Thymus (tissue), 14 donors: Measurements from ENCODE around the gene RAC2. TPM values are rescaled to one million over a fixed set of nuclear protein-coding genes. Genes with fewer than 3 reads are reported as not detected.

Experiments used
- DNase-seq, 9 donors: peaks; one replicate each; pipeline ENCODE4 v3.0.0-alpha.2; 2013; ENCODE audit warnings: low spot score in 9 of 9, low read depth in 6 of 9, missing footprints in 1 of 9
- H3K27ac ChIP-seq, 2 donors: one replicate each; pipeline ENCODE4 v1.5.1; 2013; ENCODE audit warnings: control low read depth in 1 of 2, low read depth in 1 of 2, low read length in 1 of 2, mild to moderate bottlenecking in 1 of 2, moderate library complexity in 1 of 2
- H3K27me3 ChIP-seq, 2 donors: one replicate each; pipeline ENCODE4 v1.5.1; 2013; ENCODE audit warnings: low read length in 1 of 2; ENCODE audit not compliant: control insufficient read depth in 2 of 2, insufficient read depth in 1 of 2
- H3K36me3 ChIP-seq, 2 donors: one replicate each; pipeline ENCODE4 v1.5.1; 2013; ENCODE audit warnings: low read length in 1 of 2, mild to moderate bottlenecking in 1 of 2, moderate library complexity in 1 of 2; ENCODE audit not compliant: control insufficient read depth in 2 of 2, insufficient read depth in 2 of 2
- H3K4me1 ChIP-seq, 2 donors: one replicate each; pipeline ENCODE4 v1.5.1; 2013; ENCODE audit warnings: low read length in 2 of 2; ENCODE audit not compliant: control insufficient read depth in 2 of 2, insufficient read depth in 2 of 2
- H3K4me3 ChIP-seq, 2 donors: one replicate each; pipeline ENCODE4 v1.5.1; 2013; ENCODE audit warnings: low read length in 2 of 2, control low read depth in 1 of 2, mild to moderate bottlenecking in 1 of 2
- H3K9me3 ChIP-seq, 2 donors: one replicate each; pipeline ENCODE4 v1.5.1; 2013; ENCODE audit warnings: low read length in 1 of 2, mild to moderate bottlenecking in 1 of 2; ENCODE audit not compliant: control insufficient read depth in 2 of 2, insufficient read depth in 1 of 2
- WGBS: extraction: QIAGEN DNeasy Blood & Tissue Kit; methylation state at CpG from one replicate; pipeline ENCODE4 v1.1.7; 2013; 5-methylcytosine and 5-hydroxymethylcytosine counted together
- long read RNA-seq, 10 donors: transcript quantifications; one replicate each; lab custom pipeline, GENCODE V29; 2026
- polyA plus RNA-seq: library from polyadenylated mRNA; stranded (reverse); fragments of 200-250 nt; gene quantifications from one replicate; pipeline ENCODE4 v1.2.3, GENCODE V29; 2013
- total RNA-seq: library from RNA; stranded (reverse); fragments of 120-200 nt; gene quantifications from one replicate; pipeline ENCODE4 v1.2.4, GENCODE V29; 2013
- donor health status: healthy.

Gene RAC2
- total RNA-seq (149 TPM), polyA plus RNA-seq (206 TPM)
- long read RNA-seq, donor 1, transcript RAC2-201 (7 exons, 1,482 nt) = major isoform, 18 of 20 reads
- long read RNA-seq, donor 1, partial matches to known transcripts = 0 of 20 reads
- long read RNA-seq, donor 1, other reads (novel, unspliced or antisense) = 0 of 20 reads
- long read RNA-seq, donor 2, transcript RAC2-201 (7 exons, 1,482 nt) = major isoform, 198 of 299 reads
- long read RNA-seq, donor 2, transcript RAC2-206 (3 exons, 752 nt) = minor isoform, 6 of 299 reads
- long read RNA-seq, donor 2, transcript RAC2-207 (3 exons, 480 nt) = minor isoform, 23 of 299 reads
- long read RNA-seq, donor 2, partial matches to known transcripts = 72 of 299 reads
- long read RNA-seq, donor 2, other reads (novel, unspliced or antisense) = 0 of 299 reads
- long read RNA-seq, donor 3, transcript RAC2-206 (3 exons, 752 nt) = minor isoform, 13 of 258 reads
- long read RNA-seq, donor 3, transcript RAC2-201 (7 exons, 1,482 nt) = major isoform, 191 of 258 reads
- long read RNA-seq, donor 3, transcript RAC2-207 (3 exons, 480 nt) = minor isoform, 14 of 258 reads
- long read RNA-seq, donor 3, partial matches to known transcripts = 38 of 258 reads
- long read RNA-seq, donor 3, other reads (novel, unspliced or antisense) = 0 of 258 reads
- long read RNA-seq, donor 4, transcript RAC2-201 (7 exons, 1,482 nt) = major isoform, 71 of 118 reads
- long read RNA-seq, donor 4, transcript RAC2-207 (3 exons, 480 nt) = minor isoform, 8 of 118 reads
- long read RNA-seq, donor 4, partial matches to known transcripts = 37 of 118 reads
- long read RNA-seq, donor 4, other reads (novel, unspliced or antisense) = 0 of 118 reads
- long read RNA-seq, donor 5, transcript RAC2-201 (7 exons, 1,482 nt) = major isoform, 211 of 305 reads
- long read RNA-seq, donor 5, transcript RAC2-206 (3 exons, 752 nt) = minor isoform, 21 of 305 reads
- long read RNA-seq, donor 5, transcript RAC2-207 (3 exons, 480 nt) = minor isoform, 12 of 305 reads
- long read RNA-seq, donor 5, partial matches to known transcripts = 56 of 305 reads
- long read RNA-seq, donor 5, other reads (novel, unspliced or antisense) = 5 of 305 reads
- long read RNA-seq, donor 6, transcript RAC2-201 (7 exons, 1,482 nt) = major isoform, 100 of 141 reads
- long read RNA-seq, donor 6, transcript RAC2-207 (3 exons, 480 nt) = minor isoform, 10 of 141 reads
- long read RNA-seq, donor 6, partial matches to known transcripts = 27 of 141 reads
- long read RNA-seq, donor 6, other reads (novel, unspliced or antisense) = 0 of 141 reads
- long read RNA-seq, donor 7, transcript RAC2-206 (3 exons, 752 nt) = minor isoform, 15 of 222 reads
- long read RNA-seq, donor 7, transcript RAC2-207 (3 exons, 480 nt) = minor isoform, 15 of 222 reads
- long read RNA-seq, donor 7, transcript RAC2-201 (7 exons, 1,482 nt) = major isoform, 151 of 222 reads
- long read RNA-seq, donor 7, partial matches to known transcripts = 40 of 222 reads
- long read RNA-seq, donor 7, other reads (novel, unspliced or antisense) = 0 of 222 reads
- long read RNA-seq, donor 8, transcript RAC2-207 (3 exons, 480 nt) = minor isoform, 9 of 97 reads
- long read RNA-seq, donor 8, transcript RAC2-201 (7 exons, 1,482 nt) = major isoform, 62 of 97 reads
- long read RNA-seq, donor 8, partial matches to known transcripts = 22 of 97 reads
- long read RNA-seq, donor 8, other reads (novel, unspliced or antisense) = 0 of 97 reads
- long read RNA-seq, donor 9, transcript RAC2-207 (3 exons, 480 nt) = minor isoform, 13 of 121 reads
- long read RNA-seq, donor 9, transcript RAC2-201 (7 exons, 1,482 nt) = major isoform, 91 of 121 reads
- long read RNA-seq, donor 9, transcript RAC2-206 (3 exons, 752 nt) = minor isoform, 5 of 121 reads
- long read RNA-seq, donor 9, partial matches to known transcripts = 11 of 121 reads
- long read RNA-seq, donor 9, other reads (novel, unspliced or antisense) = 0 of 121 reads
- long read RNA-seq, donor 10, transcript RAC2-207 (3 exons, 480 nt) = minor isoform, 9 of 173 reads
- long read RNA-seq, donor 10, transcript RAC2-206 (3 exons, 752 nt) = minor isoform, 8 of 173 reads
- long read RNA-seq, donor 10, transcript RAC2-201 (7 exons, 1,482 nt) = major isoform, 90 of 173 reads
- long read RNA-seq, donor 10, partial matches to known transcripts = 65 of 173 reads
- long read RNA-seq, donor 10, other reads (novel, unspliced or antisense) = 0 of 173 reads

DNA sequence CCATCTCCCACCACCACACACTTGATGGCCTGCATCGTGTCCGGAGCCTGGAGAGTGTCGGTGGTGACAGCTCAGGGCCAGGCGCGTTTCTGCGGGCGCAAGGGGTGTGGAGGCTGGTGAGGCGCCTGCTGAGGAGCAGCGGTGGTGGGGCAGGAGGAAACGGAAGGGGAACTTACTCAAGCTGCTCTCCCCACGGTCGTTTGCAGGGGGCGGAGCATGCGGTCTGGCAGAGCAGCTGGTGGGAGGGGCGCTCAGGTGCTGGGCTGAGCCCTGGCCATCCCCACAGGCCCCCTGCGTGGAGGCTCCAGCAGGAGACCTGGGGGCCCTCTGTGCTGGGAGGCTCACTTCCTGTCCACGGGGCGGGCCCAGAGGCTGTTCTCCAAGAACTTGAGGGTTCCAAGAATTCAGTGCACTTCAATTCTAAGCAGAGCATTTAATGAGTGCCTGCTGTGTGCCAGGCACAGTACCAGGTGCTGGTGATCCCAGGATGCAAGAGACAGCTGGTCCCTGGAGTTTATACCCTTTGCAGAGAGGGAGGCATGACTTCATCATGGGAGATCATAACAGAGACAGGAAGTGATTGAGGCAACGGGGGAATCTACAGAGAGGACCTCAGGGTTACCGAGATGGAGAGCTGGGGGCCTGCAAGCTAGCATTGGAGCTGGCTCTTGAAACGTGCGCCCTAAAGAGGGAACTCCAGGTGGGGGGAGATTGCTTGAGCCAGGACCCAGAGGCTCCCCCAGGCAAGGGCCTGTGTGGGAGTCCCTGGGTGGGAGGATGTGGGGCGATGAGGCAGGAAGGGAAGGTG, at the start of gene RAC2:
TSS of gene RAC2 (minus strand) at position 156 of the 808 bp plus-strand sequence. CDS start at position 35, 121 bp downstream.
- Histone ChIP-seq H3K27ac (peak within 1 kb of the TSS; percentile 83 to 96), H3K4me1 (peaks cover 32 to 60% of the 10 kb centered on the region in 2 donors), H3K36me3 (peaks cover 27 to 34% of the 10 kb centered on the region in 2 donors), H3K9me3 (peaks cover 0 to 3% of the 10 kb centered on the region in 2 donors), H3K4me3 (peak within 1 kb of the TSS; percentile 90 to 98), H3K27me3 (peaks cover 0 to 3% of the 10 kb centered on the region in 2 donors)
- DNase-seq = peak in 7 of 9 donors; percentile 69 to 96 (median 90)
- 3% methylated on average over 23 of the region's 23 CpGs for WGBS

DNA sequence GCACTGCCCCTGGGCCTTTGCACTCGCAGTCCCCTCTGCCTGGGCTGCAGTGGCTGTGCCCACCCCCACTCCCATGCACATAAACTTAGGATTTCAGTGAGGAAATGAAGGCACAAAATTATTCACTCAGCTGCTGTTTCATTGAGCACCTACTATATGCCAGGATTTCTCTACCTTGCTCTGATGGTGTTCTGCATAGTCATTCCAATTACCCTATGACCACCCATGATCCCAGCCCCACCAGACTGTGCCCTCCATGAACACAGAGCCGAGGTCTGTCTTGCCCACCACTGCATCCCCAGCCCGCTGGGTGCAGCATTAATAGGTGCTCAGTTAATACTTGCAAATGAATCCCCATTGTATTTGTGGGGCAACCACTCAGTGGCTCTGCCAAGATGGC, 49.1 kb upstream of the RAC2 start:
- H3K36me3 ChIP-seq = peaks cover 36 to 50% of the 10 kb centered on the region in 2 donors
- peak overlapping the region in 1 of 2 donors; percentile 11 for H3K27ac ChIP-seq
- DNase-seq = no peak
- WGBS = 99% methylated on average over 3 of the region's 3 CpGs
- no peaks in the 10 kb centered on the region for H3K27me3 ChIP-seq
- H3K9me3 ChIP-seq = peaks cover 0 to 25% of the 10 kb centered on the region in 2 donors
- peaks cover 23 to 59% of the 10 kb centered on the region in 2 donors for H3K4me1 ChIP-seq
- H3K4me3 ChIP-seq = no peak overlapping the region

DNA sequence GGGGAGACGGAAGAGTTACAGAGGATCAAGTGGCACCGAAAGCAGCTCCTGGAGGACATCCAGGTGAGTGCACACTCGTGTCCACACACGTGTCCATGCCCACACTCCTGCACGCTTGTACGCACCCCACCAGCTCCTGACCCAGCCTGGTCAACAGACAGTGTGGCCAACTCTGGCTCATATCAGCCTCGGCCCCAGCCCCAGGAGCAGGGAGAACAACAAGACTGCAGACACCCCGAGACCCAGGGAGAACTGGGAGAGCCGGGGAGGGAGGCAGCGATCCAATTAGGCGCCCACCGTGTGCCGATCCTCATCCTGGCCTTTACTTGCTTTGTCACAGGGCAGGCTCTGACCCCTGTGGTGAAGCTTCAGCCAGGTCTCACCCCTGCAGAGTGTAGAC, 48.6 kb upstream of the RAC2 start:
- Histone ChIP-seq H3K9me3 (peaks cover 0 to 25% of the 10 kb centered on the region in 2 donors), H3K36me3 (peaks cover 36 to 49% of the 10 kb centered on the region in 2 donors), H3K4me3 (no peak overlapping the region), H3K27ac (no peak overlapping the region), H3K4me1 (peaks cover 24 to 58% of the 10 kb centered on the region in 2 donors), H3K27me3 (no peaks in the 10 kb centered on the region)
- no peak for DNase-seq
- WGBS = 93% methylated on average over 13 of the region's 13 CpGs

DNA sequence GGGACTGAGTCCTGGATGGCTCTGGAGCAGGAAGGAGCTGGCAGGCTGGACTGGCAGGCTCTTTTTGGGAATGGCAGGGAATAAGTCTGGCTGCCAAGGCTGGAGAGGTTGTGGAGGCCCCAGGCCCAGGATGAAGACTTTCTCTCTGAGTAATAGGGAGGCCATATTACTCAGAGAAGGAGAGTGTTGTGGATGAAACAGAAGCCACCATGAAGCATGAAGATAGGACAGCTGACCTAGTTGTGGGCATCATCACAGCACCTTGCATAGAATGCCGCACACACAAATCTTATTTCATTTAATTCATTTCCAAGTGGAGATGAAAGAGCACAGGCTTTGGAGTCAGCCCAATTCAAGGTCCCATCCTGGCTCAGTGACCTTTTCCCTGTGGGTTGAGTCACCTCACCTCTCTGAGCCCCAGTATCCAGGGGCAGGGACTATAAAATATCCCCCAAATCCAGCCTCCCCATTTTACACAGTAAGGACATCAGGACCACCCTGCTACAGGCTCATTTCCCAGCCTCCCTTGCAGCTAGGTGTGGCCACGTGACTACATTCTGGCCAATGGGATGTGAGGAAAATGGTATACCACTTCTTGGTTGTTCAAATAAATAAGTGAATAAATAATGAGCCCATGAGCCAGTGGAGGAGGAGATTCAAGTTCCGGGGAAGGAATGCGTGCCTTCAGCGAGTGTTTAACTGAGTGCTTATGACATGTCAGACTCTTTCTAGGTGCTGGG, 47.7 kb upstream of the RAC2 start:
- peaks cover 27 to 58% of the 10 kb centered on the region in 2 donors for H3K4me1 ChIP-seq

DNA sequence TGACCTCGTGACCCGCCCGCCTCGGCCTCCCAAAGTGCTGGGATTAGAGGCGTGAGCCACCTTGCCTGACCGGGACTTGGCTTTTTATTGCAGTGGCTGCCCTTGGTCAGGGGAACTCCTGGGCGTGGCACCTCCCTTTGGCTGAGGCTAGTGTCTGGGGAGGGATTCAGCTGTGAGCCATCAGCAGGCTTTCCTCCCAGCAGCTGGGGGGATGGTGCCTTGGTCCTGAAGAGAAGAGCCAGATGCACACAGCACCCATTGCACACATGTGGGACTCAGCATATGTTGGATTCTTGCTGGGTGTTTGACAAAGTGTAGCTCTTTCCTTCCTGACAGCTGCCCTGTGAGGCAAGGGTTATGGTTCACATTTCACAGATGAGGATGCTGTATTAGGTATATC, 46.7 kb upstream of the RAC2 start:
- peak overlapping the region; percentile 8 to 43 for H3K27ac ChIP-seq
- no peak overlapping the region for H3K4me3 ChIP-seq
- peaks cover 37 to 44% of the 10 kb centered on the region in 2 donors for H3K36me3 ChIP-seq
- peaks cover 0 to 25% of the 10 kb centered on the region in 2 donors for H3K9me3 ChIP-seq
- H3K27me3 ChIP-seq = no peaks in the 10 kb centered on the region
- 93% methylated on average over 7 of the region's 7 CpGs for WGBS
- no peak for DNase-seq
- peaks cover 17 to 57% of the 10 kb centered on the region in 2 donors for H3K4me1 ChIP-seq

More for the DNA sequence above, 47.7 kb upstream of the RAC2 start:
- H3K9me3 ChIP-seq = peaks cover 0 to 25% of the 10 kb centered on the region in 2 donors
- H3K36me3 ChIP-seq = peaks cover 37 to 47% of the 10 kb centered on the region in 2 donors
- no peak for DNase-seq
- 99% methylated on average over 5 of the region's 5 CpGs for WGBS
- no peak overlapping the region for H3K27ac ChIP-seq
- no peaks in the 10 kb centered on the region for H3K27me3 ChIP-seq
- H3K4me3 ChIP-seq = no peak overlapping the region

DNA sequence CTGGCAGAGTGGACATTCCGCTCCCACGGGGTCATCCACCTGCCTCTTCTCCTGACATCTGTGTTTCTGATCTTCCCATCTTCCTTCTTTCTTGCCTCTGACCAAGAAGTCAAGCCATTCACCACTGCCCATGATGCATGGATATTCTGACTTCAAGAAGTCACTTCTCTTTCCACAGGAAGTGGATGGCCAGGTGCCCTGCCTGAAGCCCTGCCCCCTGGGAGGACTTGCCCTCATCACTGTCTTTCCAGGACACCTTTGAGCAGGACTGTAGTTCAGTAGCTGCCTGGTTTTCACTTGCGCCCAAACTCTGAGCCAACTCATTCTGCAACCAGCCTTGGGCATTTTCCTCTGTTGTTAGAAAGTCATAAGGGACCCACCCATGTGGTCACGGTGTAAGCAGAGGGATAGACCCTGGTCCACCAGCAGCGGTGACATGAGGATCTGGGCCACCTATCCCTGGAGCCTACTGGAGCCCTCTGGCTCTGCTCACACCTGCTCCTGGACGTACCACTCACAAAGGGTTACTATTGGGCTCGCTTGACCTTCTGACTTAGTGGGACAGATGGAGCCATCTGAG, 45.2 kb upstream of the RAC2 start:
- no peak for DNase-seq
- peaks cover 34 to 38% of the 10 kb centered on the region in 2 donors for H3K36me3 ChIP-seq
- no peak overlapping the region for H3K4me3 ChIP-seq
- peaks cover 14 to 57% of the 10 kb centered on the region in 2 donors for H3K4me1 ChIP-seq
- 96% methylated on average over 7 of the region's 7 CpGs for WGBS
- peaks cover 0 to 17% of the 10 kb centered on the region in 2 donors for H3K9me3 ChIP-seq
- no peak overlapping the region for H3K27ac ChIP-seq
- H3K27me3 ChIP-seq = no peaks in the 10 kb centered on the region
